KOPT-K1 (cell line): ENCODE results near the gene INO80.
"Not testable (repeated sequence)": the region's sequence is repeated elsewhere in the genome, so short reads cannot be mapped to it uniquely, and the experiment has no call there.

Experiments used
- H3K27ac ChIP-seq: fragments of 200-600 bp; sonication (generic); 2 replicates; pipeline ENCODE4 v1.5.1; 2016; ENCODE audit warnings: antibody characterized with exemption, mild to moderate bottlenecking, low read depth, low read length; ENCODE audit not compliant: poor library complexity, severe bottlenecking
- H3K36me3 ChIP-seq: fragments of 200-600 bp; sonication (generic); 2 replicates; pipeline ENCODE4 v1.5.1; 2017; ENCODE audit warnings: antibody characterized with exemption, mild to moderate bottlenecking, low read length, moderate library complexity; ENCODE audit not compliant: insufficient read depth
- H3K9me3 ChIP-seq: fragments of 200-600 bp; sonication (generic); 2 replicates; pipeline ENCODE4 v1.5.1; 2017; ENCODE audit warnings: antibody characterized with exemption, low read length, mild to moderate bottlenecking; ENCODE audit not compliant: insufficient read depth, poor library complexity, severe bottlenecking

Gene INO80

DNA sequence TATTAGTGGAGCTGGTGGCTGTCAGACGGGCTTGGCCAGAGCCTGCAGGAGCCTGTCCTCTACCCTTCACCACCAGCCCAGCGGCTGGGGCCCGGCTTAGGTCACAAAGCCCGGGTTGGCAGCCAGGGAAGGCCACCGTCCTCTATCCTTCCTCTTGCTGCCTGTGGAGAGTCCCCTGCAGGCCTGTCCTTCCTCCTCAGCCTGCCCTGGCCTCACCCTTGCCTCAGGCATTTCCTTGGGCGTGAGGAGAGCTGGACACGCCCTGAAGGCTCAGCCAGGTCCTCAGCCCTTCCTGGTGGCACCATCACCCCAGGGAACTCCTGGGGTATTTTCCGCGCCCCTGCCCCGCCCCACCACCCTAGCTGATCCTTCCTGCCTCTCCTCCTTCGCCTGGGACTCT lies 155.2 kb downstream of the INO80 start:
- no peaks in the 10 kb centered on the region for H3K36me3 ChIP-seq
- no peaks in the 10 kb centered on the region for H3K9me3 ChIP-seq
- H3K27ac ChIP-seq, result no peak overlapping the region

DNA sequence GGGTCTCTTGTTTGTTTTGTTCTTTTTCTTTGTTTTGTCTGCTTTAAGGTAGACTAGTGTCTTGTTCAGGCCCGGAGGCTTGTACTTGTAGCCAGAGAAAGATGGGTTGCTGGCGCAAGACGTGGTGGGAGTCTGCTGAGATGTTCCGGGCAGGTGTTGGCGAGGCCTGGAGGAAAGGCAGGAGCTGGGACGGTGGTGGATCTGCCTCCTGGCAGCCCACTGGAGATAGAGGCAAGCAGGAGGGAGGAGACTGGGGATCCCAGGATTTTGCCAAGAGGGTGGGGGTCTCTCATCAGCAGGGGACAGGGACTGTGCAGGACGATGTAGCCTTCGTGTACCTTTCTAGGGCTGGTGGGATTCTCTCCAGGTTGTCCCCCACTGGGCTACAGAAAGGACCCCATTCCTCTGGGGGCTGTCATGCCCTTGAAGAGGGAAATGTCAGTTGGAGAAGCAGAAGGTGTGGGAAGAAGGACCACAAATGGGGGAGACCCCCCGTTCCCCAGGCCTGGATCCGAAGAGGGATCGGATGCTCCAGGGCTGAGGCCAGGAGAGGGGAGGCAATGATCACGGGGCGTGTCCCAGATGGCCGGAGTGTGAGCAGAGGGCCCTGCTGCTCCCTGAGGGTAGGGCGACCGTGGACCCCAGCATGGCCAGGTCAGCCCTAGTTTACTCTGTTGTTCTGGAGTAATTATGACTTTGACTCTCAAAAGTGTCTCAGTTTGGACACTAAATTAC lies 155.8 kb downstream of the INO80 start:
- no peaks in the 10 kb centered on the region for H3K36me3 ChIP-seq
- H3K27ac ChIP-seq, result no peak overlapping the region
- H3K9me3 ChIP-seq, result no peaks in the 10 kb centered on the region

DNA sequence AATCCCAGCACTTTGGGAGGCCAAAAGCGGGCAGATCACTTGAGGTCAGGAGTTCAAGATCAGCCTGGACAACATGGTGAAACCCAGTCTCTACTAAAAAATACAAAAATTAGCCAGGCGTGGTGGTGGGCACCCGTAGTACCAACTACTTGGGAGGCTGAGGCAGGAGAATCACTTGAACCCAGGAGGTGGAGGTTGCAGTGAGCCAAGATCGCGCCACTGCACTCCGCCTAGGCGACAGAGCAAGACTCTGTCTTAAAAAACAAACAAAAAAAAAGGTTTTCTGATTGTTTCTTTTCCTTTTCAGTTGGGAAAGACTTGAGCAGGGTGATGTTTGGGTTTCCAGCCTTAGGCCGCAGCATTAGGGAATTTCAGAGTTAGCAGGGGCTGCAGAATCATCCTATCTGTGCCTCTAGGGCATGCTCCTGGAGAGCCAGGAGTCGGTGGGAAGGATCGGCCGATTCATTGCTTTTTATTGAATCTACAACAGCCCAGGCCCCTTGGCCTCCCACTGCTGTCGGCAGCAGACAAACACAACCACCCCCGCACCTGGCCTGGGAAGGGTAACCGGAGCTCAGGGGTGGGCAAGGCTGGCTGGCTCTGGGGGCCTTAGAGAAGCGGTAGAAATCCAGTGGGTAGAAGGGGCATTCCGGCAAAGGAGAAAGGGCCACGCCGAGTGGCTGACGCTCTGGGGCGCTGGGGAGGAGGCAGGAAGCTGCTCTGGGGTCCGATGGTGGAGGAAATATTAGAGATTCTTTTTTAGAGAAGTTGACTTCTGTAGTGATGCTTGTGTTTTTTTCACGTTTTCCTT lies 156.5 kb downstream of the INO80 start:
- H3K27ac ChIP-seq, result no peak overlapping the region
- H3K36me3 ChIP-seq, result no peaks in the 10 kb centered on the region
- H3K9me3 ChIP-seq, result no peaks in the 10 kb centered on the region

DNA sequence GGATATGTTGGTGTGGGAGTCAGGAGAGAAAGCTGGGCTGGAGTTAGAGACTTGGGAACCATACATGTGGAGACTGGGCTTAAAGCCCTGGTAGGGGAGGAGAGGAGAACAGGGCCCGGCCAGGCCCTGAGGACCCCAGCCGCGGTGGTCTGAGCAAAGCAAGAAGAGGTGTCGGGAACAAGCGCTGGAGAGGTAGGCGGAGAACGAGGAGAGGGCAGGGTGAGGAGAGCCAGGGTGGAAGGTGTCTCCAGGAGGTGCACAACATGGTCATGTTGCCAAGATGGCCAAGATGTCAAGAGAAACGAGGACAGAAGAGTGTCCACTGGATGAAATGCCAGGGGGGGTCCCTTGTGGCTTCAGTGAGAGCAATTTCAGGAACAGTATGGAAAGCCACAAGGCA lies 157.4 kb downstream of the INO80 start:
- no peaks in the 10 kb centered on the region for H3K36me3 ChIP-seq
- H3K27ac ChIP-seq, result no peak overlapping the region
- H3K9me3 ChIP-seq, result no peaks in the 10 kb centered on the region

DNA sequence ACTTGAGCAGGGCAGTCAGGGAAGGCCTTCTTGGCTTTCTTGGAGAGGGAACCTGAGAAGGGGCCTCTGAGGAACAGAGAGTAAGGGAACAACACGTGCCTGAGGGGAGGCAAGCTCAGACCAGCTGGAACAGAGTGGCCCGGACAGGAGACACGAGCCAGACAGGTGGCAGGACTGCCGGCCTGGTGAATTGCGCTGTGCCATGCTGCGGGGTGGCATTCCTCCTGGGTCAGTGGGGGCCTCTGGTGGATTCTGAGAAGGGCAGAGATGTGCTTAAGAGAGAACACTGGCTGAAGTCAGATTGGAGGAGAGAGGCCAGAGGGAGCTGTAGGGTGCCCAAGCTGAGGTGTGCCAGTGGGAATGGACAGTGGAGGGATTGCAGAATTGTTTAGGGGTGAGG lies 157.9 kb downstream of the INO80 start:
- H3K27ac ChIP-seq, result no peak overlapping the region
- H3K36me3 ChIP-seq, result no peaks in the 10 kb centered on the region
- no peaks in the 10 kb centered on the region for H3K9me3 ChIP-seq

DNA sequence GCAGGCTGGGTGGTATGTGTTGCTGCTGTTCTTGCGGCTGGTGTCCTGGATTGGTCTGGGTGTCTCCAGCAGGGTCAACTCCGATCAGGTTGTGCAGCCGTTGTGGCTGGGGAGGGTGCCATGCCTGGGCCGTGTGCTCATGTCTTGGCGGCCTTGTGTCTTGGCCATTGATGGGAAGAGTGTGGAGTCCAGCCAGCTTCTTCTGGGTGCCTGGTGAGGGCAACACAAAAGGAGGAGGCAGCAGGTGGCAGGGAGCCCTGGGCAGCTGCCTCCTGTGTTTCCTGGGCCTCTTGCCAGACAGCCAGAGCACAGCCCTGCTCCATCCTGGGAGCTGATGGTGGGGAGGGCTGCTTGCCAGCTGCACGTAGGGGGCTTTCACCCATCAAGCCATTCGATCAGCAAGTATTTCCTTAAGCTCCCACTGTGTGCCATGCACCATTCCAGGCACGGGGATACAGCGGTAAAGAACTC lies 158.5 kb downstream of the INO80 start:
- Histone ChIP-seq H3K36me3 (no peaks in the 10 kb centered on the region), H3K9me3 (no peaks in the 10 kb centered on the region), H3K27ac (no peak overlapping the region)

DNA sequence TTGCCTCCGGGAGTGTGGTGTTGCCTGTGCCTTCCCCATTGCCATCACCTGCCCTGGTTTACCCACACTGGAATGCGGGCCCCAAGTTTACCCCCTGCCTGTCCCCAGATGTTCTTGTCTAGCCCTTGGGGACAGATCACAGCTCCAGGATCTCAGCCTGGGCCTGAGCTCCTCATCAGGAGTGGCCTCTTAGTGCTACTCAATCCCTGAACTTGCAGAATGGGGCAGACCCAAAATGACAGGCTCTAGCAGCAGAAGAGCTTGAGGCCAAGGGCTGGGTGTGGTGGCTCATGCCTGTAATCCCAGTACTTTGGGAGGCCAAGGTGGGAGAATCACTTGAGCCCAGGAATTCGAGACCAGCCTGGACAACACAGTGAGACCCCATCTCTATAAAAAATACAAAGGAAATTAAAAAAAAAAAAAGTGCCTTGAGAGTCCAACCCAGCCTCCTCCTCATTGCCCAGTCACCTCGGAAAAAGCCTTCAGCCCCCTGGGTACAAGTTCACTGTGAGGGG lies 159.0 kb downstream of the INO80 start:
- H3K27ac ChIP-seq, result no peak overlapping the region
- H3K9me3 ChIP-seq, result no peaks in the 10 kb centered on the region
- H3K36me3 ChIP-seq, result no peaks in the 10 kb centered on the region

DNA sequence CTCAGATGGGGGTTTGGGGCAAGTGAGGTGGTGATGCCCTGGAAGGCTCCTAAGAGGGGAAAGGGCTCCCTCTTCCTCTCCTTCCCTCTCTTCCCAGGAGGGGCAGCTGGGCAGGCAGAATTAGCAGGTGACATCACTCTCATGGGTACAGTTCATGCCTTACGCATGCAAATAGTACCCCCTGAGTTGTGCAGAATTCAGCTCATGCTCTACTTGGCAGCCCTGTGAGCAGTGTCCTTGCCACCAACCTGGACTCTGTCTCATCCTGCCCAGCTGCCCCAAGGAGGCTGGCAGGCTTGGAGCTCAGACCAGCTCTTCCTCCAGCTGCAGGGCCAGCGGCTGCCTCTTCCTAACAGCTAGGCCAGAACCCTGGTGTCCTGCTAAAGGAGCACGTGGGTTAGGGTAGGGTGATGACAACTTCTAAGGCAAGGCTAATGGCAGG lies 159.5 kb downstream of the INO80 start:
- Histone ChIP-seq H3K9me3 (no peaks in the 10 kb centered on the region), H3K36me3 (no peaks in the 10 kb centered on the region), H3K27ac (no peak overlapping the region)

DNA sequence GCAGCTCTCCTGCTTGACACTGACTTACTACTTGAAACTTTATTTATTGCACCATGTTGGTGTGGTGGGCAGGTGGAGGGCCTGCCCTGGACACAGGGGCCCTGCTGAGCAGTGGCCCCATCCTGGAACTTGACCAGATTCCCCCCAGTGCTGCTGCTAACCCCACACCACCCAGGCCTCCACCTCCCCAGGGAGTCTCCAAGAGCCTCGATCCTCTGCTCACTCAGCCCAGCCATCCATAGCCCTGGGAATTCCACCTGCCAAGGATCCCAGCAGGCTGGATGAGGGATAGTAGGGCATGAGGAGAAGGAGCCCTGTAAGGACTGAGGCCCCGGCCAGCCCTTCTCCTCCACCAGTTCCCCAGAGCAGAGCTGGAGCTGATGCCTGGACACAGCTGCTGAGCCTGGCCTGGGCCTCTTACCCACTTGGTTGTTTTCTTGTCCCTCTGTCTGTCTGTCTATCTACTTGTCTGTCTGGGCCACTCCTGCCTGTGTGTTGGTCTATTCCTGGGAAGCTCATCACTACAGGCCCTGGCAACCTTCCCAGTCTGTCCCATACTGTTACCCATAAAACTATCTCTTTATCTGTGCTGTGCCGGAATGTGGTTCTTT lies 160.0 kb downstream of the INO80 start:
- no peaks in the 10 kb centered on the region for H3K9me3 ChIP-seq
- no peaks in the 10 kb centered on the region for H3K36me3 ChIP-seq
- no peak overlapping the region for H3K27ac ChIP-seq

DNA sequence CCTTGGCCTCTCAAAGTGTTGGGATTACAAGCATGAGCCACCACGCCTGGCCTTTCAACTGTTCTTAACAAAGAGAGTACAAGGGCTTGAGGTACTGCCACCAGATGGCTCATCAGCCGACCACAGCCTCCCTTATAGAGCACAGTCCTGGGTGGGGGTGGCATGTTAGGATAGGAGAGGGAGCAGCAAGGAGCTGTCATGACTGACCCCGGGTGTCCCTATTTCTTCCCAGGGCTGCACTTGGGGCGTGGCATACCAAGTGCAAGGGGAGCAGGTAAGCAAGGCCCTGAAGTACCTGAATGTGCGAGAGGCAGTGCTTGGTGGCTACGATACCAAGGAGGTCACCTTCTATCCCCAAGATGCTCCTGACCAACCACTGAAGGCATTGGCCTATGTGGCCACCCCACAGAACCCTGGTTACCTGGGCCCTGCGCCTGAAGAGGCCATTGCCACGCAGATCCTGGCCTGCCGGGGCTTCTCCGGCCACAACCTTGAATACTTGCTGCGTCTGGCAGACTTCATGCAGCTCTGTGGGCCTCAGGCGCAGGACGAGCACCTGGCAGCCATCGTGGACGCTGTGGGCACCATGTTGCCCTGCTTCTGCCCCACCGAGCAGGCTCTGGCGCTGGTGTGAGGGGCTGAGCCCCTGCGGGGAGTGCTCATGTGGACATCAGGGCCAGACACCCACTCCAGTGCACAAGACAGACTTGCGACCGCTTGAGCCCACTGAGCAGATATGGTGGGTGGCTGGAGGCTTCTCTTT lies 160.8 kb downstream of the INO80 start:
- no peak overlapping the region for H3K27ac ChIP-seq
- no peaks in the 10 kb centered on the region for H3K9me3 ChIP-seq
- no peaks in the 10 kb centered on the region for H3K36me3 ChIP-seq

DNA sequence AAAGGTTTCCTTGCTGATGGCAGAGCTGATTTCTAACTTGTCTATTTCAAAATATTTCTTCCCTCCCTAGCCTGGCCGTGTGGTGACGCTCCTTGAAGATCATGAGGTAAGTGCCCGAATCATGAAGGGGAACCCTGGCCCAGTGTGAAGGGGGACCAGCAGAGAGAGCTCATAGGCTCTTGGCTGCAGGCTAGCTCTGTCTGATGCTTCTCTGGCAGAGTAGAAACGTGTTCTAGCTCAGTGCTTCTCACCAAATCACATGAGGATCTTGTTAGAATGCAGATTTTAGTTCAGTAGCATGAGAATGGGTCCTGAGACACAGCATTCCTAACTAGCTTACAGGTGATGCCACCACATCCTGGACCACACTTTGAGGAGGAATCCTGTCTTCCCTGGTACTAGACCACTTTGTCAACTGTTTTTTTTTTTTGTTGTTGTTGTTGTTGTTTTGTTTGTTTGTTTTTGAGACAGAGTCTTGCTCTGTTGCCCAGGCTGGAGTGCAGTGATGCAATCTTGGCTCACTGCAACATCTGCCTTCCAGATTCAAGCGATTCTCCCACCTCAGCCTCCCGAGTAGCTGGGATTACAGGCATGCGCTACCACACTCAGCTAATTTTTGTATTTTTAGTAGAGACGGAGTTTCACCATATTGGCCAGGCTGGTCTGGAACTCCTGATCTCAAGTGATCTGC lies 161.8 kb downstream of the INO80 start:
- not testable (repeated sequence) for H3K36me3 ChIP-seq, H3K27ac ChIP-seq, H3K9me3 ChIP-seq

DNA sequence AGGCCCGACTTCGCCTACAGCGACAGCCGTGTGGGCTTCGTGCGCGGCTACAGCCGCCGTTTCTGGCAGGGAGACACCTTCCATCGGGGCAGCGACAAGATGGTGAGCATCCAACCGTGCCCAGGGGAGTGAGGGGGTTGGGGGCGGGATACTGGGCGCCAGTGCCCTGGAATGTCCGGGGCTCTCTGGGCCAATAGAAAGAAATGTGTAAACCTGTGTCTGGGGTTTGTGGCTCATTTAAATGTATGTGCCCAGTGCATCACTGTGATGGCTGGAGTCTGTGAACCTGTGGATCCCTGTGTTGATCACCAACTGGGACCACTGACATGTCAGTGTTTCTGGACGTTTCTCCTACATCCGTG lies 162.4 kb downstream of the INO80 start:
- H3K36me3 ChIP-seq, result no peaks in the 10 kb centered on the region
- no peaks in the 10 kb centered on the region for H3K9me3 ChIP-seq
- H3K27ac ChIP-seq, result peak overlapping the region; percentile 68

DNA sequence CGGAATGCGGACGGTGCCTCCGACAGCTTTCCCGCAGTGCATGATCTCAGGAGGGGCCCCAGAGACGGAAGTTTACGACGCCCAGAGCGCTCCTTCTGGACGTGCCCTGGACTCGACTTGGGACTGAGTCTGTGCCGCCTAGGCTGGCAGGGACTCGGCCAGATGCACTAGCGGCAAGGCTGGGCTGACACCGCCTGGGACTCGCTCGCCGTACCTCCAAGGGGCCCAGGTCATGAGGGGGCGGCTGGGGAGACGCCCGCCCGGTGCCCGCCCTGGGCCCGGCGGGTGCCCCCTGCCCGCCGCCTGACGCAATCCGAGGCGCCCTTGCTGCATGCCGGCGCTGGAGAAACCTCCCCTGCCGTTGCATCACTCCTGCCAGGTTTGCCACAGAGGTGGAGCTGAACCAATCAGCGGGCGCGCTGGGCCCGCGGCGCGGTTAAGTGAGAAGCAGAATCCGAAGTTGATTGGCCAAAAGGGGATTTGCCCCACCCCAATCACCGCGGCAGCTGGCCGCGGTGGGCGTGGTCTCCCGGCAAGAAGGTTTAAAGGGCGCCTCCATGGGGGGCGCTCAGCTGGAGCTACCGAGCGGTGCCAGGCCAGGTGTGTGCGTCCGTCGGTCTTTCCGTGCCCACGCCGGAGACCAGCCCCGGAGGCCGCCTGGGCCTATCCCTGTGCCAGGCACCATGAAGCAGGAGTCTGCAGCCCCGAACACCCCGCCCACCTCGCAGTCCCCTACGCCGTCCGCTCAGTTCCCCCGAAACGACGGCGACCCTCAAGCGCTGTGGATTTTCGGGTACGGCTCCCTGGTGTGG lies 163.0 kb downstream of the INO80 start, which contains the start of gene CHAC1:
Gene CHAC1 (plus strand): TSS at position 571 of the 812 bp plus-strand sequence. CDS start 113 bp downstream, at position 684.
- Histone ChIP-seq H3K27ac (peak within 1 kb of the TSS; percentile 68), H3K36me3 (no peaks in the 10 kb centered on the region), H3K9me3 (no peaks in the 10 kb centered on the region)
